Measurements from ENCODE around the gene CHI3L2. TPM values are rescaled to one million over a fixed set of nuclear protein-coding genes. Genes with fewer than 3 reads are reported as not detected.

CHI3L2 gene
- 0.20 to 0.40 TPM (median 0.31 TPM) in 5 replicates for total RNA-seq (2022; extraction: Qiagen RNA extraction; ENCODE audit: low read depth)

GRCh38 chr1:111227434-111227833 lies at the start of gene CHI3L2:
CHI3L2 (plus strand) TSS chr1:111227713; CDS start chr1:111227730, 17 bp downstream.

GRCh38 chr1:111199881-111200801 lies 27.4 kb upstream of the CHI3L2 start, which contains the start of gene DENND2D:
DENND2D (minus strand) TSS chr1:111200646; CDS start chr1:111200459, 187 bp downstream.

DNA sequence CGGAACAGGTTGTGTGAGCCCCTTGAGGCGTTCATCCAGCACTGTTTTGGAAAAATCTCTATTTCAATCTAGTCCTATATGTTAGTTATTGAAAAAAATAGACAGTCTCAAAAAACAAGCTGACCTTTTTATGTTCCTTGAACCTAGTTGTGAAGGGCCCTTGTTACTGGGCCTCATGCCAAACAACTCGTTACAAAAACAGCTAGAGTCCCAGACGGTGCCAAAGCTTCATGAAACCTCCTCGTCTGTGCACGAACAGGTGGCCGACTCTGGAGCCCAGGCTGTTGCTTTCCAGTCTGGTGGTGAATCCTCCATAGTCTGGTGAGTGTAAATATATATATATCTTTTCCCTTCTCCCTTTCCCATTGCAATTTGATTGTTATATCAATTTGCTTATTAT lies 63.1 kb downstream of the CHI3L2 start, which contains the start of gene CHIA:
TSS of gene CHIA (plus strand) at position 222 of the 400 bp plus-strand sequence. CDS start 19,617 bp downstream, outside the sequence.

Other genes with a start within 250 kb of the CHI3L2 start
- 18.5 to 25.0 TPM (median 19.2 TPM) in 5 replicates for gene DRAM2, start 87.6 kb upstream of the CHI3L2 start, total RNA-seq (2022; extraction: Qiagen RNA extraction; ENCODE audit: low read depth)
- 13.1 to 14.9 TPM (median 14.1 TPM) in 5 replicates for gene CEPT1, start 87.5 kb upstream of the CHI3L2 start, total RNA-seq (2022; extraction: Qiagen RNA extraction; ENCODE audit: low read depth)
- 1.0 to 1.4 TPM (median 1.3 TPM) in 5 replicates for gene DENND2D, start 27.1 kb upstream of the CHI3L2 start, total RNA-seq (2022; extraction: Qiagen RNA extraction; ENCODE audit: low read depth)
- gene CHIA, start 63.1 kb downstream of the CHI3L2 start, total RNA-seq (2022; extraction: Qiagen RNA extraction; ENCODE audit: low read depth): not detected in 5 replicates
- 0.85 to 1.5 TPM (median 0.89 TPM) in 5 replicates for gene OVGP1, start 200.0 kb downstream of the CHI3L2 start, total RNA-seq (2022; extraction: Qiagen RNA extraction; ENCODE audit: low read depth)
- gene WDR77, start 221.5 kb downstream of the CHI3L2 start, total RNA-seq (2022; extraction: Qiagen RNA extraction; ENCODE audit: low read depth): 33.9 to 56.5 TPM (median 53.9 TPM) in 5 replicates
- gene ATP5PB, start 221.8 kb downstream of the CHI3L2 start, total RNA-seq (2022; extraction: Qiagen RNA extraction; ENCODE audit: low read depth): 246 to 258 TPM (median 255 TPM) in 5 replicates
- gene C1orf162, start 246.3 kb downstream of the CHI3L2 start, total RNA-seq (2022; extraction: Qiagen RNA extraction; ENCODE audit: low read depth): 0.14 to 0.38 TPM (median 0.23 TPM) in 3 of 5 replicates, not detected in the others

Measured in A549 treated with DMSO at 1 μM for 4 hours (cell line).